ENCODE measurements around the gene GALNT1.

The GALNT1 gene

DNA sequence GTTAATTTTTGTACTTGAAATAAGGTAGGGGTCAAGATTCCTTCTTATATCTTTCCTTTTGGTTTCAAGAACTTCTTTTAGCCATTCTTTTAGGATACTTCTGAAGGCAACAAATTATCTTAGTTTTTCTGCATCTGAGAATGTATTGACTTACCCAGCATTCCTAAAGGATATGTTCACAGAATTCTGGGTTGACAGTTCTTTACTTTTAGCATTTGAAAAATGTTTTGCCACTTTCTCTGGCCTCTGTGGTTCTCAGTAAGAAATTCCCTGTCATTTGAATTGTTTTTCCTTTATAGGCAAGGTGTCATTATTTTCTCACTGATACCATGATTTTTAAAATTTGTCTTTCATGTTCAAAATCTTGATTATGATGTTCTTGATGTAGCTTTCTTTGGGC, 162.4 kb downstream of the GALNT1 start:
- DNase-seq (ENCODE audit: low read depth), result no peak
- no peak for TF ChIP-seq CTCF (conservative IDR thresholded peaks at IDR 0.05; ENCODE audit: low read depth, low read length)
- H3K4me3 ChIP-seq (ENCODE audit: low read length), result no peak overlapping the region

GRCh38 chr18:35745814-35746213, 164.3 kb downstream of the GALNT1 start:
- H3K4me3 ChIP-seq (ENCODE audit: low read length), result no peak overlapping the region
- TF ChIP-seq CTCF (conservative IDR thresholded peaks at IDR 0.05; ENCODE audit: low read depth, low read length), result no peak
- DNase-seq (ENCODE audit: low read depth), result no peak

DNA sequence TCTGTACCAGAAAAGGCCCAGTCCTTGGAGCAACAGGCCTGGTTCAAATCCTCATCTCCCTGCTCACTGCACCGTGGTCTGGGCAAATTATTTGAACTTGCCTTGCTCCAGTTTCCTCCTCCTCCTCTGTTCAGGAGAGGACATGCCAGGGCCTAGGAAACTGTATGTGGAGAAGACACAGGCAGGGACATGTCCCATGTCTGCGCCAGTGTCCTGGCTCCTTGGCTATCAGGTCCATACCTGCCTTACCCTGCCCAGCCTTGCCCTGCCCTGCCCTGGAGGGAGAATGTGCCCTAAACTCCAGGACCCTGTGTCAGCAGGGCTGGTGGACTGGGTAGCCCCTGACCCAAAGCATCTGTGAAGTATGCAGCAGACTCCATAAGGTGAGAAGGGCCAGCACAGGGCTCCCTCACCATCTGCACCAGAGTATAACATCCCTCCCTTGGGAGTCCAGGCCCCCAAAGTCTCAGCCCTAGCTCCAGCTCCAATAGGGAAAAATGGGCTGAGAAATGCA, 165.3 kb downstream of the GALNT1 start:
- no peak for DNase-seq (ENCODE audit: low read depth)
- no peak for TF ChIP-seq CTCF (conservative IDR thresholded peaks at IDR 0.05; ENCODE audit: low read depth, low read length)
- no peak overlapping the region for H3K4me3 ChIP-seq (ENCODE audit: low read length)

DNA sequence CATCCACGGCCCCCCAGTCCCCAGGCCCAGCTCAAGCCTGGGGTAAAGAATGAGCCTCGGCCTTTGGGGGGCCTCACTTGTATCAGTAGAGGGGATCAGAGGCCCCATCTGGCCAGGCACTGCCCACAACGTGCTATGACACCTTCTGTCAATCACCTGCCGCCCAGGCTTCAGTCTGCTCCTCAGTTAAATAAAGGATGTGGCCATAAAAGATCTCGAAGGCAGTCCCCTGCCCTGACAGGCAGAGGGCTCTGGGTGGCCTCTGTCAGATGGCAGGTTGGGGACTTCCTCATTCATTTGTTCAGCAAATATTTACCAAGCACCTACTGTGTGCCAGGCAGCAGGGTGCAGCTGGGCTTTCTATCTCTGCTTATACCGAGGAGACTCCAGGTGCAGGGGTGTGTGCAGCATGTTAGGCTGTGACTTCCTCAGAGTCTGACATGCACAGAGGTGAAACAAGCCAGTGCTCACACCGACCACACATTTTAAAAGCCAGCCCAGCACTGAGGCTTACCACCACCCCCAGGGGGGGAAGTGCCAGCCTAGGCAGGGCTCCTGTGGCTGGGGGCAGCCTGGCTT, 166.4 kb downstream of the GALNT1 start:
- TF ChIP-seq CTCF (conservative IDR thresholded peaks at IDR 0.05; ENCODE audit: low read depth, low read length), result no peak
- no peak for DNase-seq (ENCODE audit: low read depth)
- no peak overlapping the region for H3K4me3 ChIP-seq (ENCODE audit: low read length)

GRCh38 chr18:35749701-35750100, 168.2 kb downstream of the GALNT1 start:
- DNase-seq (ENCODE audit: low read depth), result no peak
- no peak for TF ChIP-seq CTCF (conservative IDR thresholded peaks at IDR 0.05; ENCODE audit: low read depth, low read length)
- no peak overlapping the region for H3K4me3 ChIP-seq (ENCODE audit: low read length)

DNA sequence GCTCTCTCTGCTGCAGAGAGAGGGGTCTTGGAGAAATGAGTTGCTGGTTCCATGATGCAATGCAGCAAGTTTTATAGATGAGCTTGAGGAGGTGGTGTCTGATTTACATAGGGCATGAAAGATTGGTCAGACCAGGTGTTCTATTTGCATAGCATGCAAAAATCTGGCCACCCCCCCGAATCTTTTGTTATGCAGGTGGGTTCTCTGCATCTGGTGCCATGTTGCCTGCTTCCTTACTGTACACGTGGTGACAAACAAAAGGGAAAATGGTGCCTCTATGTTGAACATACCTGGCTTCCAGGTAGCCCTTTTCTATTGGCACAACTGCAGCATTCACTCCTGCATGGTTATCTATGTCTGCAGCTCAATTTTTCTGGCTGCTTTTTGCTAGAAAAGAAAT, 169.4 kb downstream of the GALNT1 start:
- DNase-seq (ENCODE audit: low read depth), result no peak
- no peak overlapping the region for H3K4me3 ChIP-seq (ENCODE audit: low read length)
- no peak for TF ChIP-seq CTCF (conservative IDR thresholded peaks at IDR 0.05; ENCODE audit: low read depth, low read length)

- H3K4me3 ChIP-seq (ENCODE audit: low read length), result no peak overlapping the region
- DNase-seq (ENCODE audit: low read depth), result no peak
- no peak for TF ChIP-seq CTCF (conservative IDR thresholded peaks at IDR 0.05; ENCODE audit: low read depth, low read length)
Measured at GRCh38 chr18:35753306-35753910, 171.9 kb downstream of the GALNT1 start.
